ENCODE results near the gene ME2.
"Not testable (repeated sequence)": the region's sequence is repeated elsewhere in the genome, so short reads cannot be mapped to it uniquely, and the experiment has no call there.

The ME2 gene

GRCh38 chr18:50859793-50860555 lies 18.9 kb upstream of the ME2 start:
- FAIRE-seq (no peak), DNase-seq (ENCODE audit: insufficient read length, low spot score) (no peak)

GRCh38 chr18:50861617-50862016 lies 17.3 kb upstream of the ME2 start:
- no peak for DNase-seq (ENCODE audit: insufficient read length, low spot score)
- FAIRE-seq = no peak

- DNase-seq (ENCODE audit: insufficient read length, low spot score) (no peak), FAIRE-seq (no peak)
Observed at GRCh38 chr18:50862401-50862800, 16.5 kb upstream of the ME2 start.

DNA sequence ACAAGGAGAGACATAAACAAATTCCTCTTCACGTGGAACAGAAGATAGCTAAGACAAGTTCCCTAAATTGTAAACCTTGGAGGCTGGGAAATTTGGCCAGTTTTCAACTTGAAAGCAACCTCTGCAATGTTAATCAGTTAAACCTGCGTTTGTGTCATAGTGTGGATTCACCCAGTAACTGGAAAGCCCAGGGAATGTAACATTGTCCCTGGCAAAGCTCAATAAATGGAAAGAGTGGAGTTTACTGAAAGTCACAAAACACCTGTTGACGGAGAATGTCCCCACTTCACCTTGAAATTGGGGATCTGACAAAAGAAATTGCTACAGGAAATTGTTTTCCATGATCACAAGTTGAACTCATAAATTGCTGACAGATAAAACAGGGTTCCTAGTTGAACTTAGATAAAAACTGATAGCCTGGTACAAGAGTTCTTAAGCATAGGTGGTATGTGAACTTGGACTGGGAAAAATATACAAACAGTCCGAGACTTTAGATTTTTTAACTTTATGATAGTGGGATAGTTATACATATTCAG lies 15.0 kb upstream of the ME2 start:
- DNase-seq (ENCODE audit: insufficient read length, low spot score) = no peak

DNA sequence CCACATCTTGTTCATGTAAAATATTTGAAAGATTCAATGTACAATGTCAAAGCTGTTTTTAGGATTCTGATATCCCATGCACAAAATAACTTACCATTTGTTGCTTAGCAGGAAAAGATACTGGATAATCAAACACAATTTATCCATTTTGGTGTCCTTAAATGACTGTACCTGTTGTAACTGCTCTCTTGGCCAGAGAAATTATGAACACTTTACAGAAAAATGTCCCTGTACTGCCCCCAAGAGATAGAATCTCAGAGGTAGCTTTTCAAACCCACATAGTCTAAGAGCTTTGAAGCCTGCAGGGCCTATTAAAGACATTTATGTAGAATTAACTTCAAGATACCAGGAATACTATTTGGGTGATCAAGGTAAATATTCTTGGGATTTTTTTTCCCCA lies 12.2 kb upstream of the ME2 start:
- DNase-seq (ENCODE audit: insufficient read length, low spot score) = no peak
- no peak for FAIRE-seq

More for the DNA sequence above, 15.0 kb upstream of the ME2 start:
- no peak for FAIRE-seq

GRCh38 chr18:50869150-50869549 lies 9.8 kb upstream of the ME2 start:
- DNase-seq (ENCODE audit: insufficient read length, low spot score) (no peak), FAIRE-seq (no peak)

DNA sequence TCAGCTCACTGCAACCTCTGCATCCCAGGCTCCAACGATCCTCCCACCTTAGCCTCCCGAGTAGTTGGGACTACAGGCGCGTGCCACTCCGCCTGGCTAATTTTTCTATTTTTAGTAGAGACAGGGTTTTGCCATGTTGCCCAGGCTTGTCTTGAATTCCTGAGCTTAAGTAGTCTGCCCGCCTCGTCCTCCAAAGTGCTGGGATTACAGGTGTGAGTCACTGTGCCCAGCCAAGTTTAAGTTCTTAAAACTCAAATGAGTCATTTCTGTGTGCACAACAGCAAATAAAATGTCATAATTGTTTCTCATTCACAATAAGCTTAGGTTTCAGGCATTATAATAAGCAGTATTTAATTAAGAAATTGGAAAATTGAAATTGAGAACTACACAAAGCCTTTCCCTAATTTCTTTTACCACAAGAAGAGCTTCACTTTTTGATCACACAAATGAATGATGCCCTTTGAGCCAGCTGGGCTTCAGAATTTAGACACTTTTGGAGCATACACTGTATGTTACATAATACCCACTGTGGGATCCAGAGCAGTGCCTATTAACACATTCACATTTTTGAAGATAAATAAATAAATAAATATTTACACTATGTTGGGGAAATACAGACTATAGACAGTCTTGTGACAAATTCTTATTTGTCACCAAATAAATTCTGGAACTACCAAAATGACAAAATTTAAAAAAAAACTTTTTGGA lies 8.6 kb upstream of the ME2 start:
- no peak for FAIRE-seq
- no peak for DNase-seq (ENCODE audit: insufficient read length, low spot score)

- DNase-seq (ENCODE audit: insufficient read length, low spot score) (no peak), FAIRE-seq (no peak)
Observed at GRCh38 chr18:50871846-50872245, 7.1 kb upstream of the ME2 start.

GRCh38 chr18:50875966-50876536 lies 2.9 kb upstream of the ME2 start:
- DNase-seq (ENCODE audit: insufficient read length, low spot score) (no peak), FAIRE-seq (no peak)

DNA sequence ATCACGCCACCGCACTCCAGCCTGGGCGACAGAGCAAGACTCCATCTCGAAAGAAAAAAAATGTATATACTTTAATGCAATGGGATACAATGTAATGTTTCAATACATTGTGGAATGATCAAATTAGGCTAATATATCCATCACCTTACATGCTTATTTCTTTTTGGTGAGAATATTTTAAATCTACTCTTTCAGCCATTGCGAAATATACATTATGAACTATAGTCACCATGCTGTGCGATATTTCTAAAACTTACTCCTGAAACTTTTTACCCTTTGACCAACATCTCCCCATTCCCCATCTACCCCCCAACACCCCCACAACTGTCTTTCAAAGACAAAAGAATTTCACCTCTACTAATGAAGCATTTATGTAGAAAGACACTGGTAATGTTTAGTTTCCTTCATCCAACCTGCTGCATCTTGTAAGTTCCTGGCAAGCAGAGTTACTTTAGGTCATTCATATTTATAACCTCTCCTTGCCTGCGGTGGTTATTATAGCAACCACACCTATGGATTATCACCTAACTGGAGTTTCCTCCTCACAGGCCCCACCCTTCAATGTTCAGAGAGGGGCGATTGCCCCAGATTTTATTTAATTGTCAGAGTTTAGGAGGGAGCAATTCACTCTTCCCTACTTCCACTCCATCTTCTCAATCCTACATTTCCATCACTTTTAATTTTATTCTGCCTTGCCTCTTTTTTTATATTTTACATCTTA lies 1.2 kb upstream of the ME2 start:
- peak; percentile 18 for FAIRE-seq
- no peak for DNase-seq (ENCODE audit: insufficient read length, low spot score)

DNA sequence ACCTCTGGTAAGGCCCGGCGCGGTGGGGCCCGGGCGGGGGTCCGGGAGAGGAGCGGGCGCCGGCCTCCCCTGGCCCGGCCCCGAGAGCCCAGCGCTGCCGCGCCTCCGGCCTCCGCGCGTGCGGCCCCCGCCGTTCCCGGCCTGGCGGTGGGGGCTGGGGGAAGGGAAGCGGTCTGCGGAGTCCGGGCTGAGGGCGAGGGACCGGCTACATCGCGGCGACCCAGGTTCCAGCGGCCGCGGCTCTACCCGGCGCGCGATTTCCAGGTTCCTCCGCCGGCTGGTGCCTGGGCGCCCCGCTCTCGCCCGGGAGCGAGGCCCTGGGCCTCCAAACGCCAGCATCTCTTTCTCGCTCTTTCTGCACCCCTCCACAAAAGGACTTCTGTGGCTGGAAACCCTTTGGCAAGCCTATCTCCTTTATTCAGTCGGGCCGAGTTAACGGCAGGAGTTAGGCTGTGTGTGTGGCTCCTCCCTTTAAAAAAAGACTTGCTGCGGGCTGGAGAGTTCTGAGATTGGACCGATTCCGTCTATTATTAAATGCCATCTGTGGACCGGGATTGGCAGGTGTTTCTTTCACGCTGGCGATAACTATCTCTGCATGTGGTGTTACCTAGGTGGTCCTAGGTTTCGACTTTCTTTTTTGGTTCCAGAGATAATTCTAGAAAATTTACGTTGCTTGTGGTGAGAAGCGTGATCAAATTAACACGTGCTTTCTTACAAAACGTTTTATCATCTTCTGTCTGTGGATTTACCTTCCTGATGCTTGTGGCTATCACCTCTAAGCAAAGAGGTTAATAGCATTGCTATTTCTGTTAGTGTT lies 592 bp downstream of the ME2 start:
- peak; percentile 92 for FAIRE-seq
- DNase-seq (ENCODE audit: insufficient read length, low spot score) = peak; percentile 25

DNA sequence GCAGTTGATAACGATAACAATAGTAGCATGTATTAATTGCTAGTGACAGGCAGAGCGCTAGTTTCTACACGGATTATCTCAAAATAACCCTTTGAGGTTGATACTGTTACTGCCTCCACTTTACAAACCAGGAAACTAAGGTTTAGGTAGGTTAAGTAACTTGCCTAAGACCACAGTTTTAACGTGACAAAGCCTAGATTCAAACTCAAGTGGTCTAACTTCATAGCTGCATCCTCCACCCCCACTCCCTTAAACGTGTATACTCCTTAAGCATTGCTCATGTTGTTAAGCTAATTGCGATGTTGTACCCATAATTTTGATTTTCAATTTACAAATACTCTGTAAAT lies 1.2 kb downstream of the ME2 start:
- FAIRE-seq (peak; percentile 71), DNase-seq (ENCODE audit: insufficient read length, low spot score) (no peak)

- DNase-seq (ENCODE audit: insufficient read length, low spot score); FAIRE-seq: not testable (repeated sequence)
Observed at GRCh38 chr18:50880944-50881343, 2.0 kb downstream of the ME2 start.

DNA sequence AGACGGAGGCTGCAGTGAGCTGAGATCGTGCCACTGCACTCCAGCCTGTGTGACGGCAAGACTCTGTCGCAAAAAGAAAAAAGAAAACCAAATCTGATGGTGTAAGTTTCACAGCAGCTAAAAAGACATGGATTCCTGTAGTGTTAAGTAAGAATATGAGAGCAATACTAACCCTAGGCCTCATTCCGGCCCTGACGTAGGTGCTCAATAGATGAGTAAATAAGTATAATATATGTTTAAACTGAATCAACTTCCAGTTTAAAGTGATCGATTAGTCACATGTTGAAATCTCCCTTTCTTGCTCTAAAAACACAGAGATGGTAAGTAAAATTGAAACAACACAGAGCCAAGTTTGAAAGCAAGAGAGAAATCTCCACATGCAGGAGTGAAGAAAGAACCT lies 8.0 kb downstream of the ME2 start:
- no peak for DNase-seq (ENCODE audit: insufficient read length, low spot score)
- no peak for FAIRE-seq

GRCh38 chr18:50895350-50896045 lies 16.6 kb downstream of the ME2 start:
- DNase-seq (ENCODE audit: insufficient read length, low spot score) = no peak
- no peak for FAIRE-seq

- DNase-seq (ENCODE audit: insufficient read length, low spot score) (no peak), FAIRE-seq (no peak)
Observed at GRCh38 chr18:50896093-50896492, 17.2 kb downstream of the ME2 start.

- FAIRE-seq = no peak
- DNase-seq (ENCODE audit: insufficient read length, low spot score) = no peak
Observed at GRCh38 chr18:50898919-50899318, 20.0 kb downstream of the ME2 start.

GRCh38 chr18:50902797-50903196 lies 23.9 kb downstream of the ME2 start:
- FAIRE-seq = no peak
- no peak for DNase-seq (ENCODE audit: insufficient read length, low spot score)

DNA sequence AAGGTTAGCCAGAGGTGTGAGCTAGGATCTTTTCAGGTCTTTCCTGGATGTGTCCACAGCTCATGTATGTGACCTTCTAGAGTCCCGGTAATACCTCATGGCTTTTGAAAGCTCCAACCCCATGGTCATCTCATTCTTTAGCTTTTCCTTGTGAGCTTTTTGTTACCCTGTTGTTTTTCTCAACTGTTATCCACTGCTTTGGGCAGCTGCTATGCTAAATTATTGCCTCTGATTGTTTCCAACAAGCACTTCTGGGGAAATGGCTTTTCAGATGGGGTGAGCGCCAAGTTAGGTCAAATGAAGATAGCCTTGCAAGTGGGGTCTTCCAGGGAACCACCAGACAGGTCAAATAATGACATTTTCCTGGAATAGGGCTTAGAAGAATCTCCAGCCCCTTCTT lies 27.9 kb downstream of the ME2 start:
- DNase-seq (ENCODE audit: insufficient read length, low spot score) (no peak), FAIRE-seq (no peak)

- DNase-seq (ENCODE audit: insufficient read length, low spot score) (no peak), FAIRE-seq (peak; percentile 45)
Observed at GRCh38 chr18:50909261-50909660, 30.3 kb downstream of the ME2 start.
